Liver (tissue), 9 donors: Measurements from ENCODE around the gene KAT2A. TPM values are rescaled to one million over a fixed set of nuclear protein-coding genes. Genes with fewer than 3 reads are reported as not detected.

Experiments used
- DNase-seq: peaks from one replicate; pipeline ENCODE4 v3.0.0-alpha.2; 2017; ENCODE audit warnings: low spot score
- H3K27ac ChIP-seq, 2 donors: one replicate each; pipeline ENCODE4 v1.7.0; 2013; ENCODE audit warnings: inconsistent platforms in 2 of 2, low read length in 2 of 2, control low read depth in 1 of 2, low read depth in 1 of 2, mild to moderate bottlenecking in 1 of 2
- H3K27me3 ChIP-seq, 4 donors: one replicate each; pipeline versions ENCODE4 v1.6.1 to v1.7.0; 2013; ENCODE audit warnings: low read length in 3 of 4, inconsistent platforms in 1 of 4, mild to moderate bottlenecking in 1 of 4, moderate library complexity in 1 of 4; ENCODE audit not compliant: control insufficient read depth in 4 of 4, insufficient read depth in 4 of 4
- H3K36me3 ChIP-seq, 4 donors: one replicate each; pipeline versions ENCODE4 v1.6.1 to v1.7.0; 2013; ENCODE audit warnings: low read length in 3 of 4, mild to moderate bottlenecking in 3 of 4, low read depth in 1 of 4, moderate library complexity in 1 of 4; ENCODE audit not compliant: control insufficient read depth in 4 of 4, insufficient read depth in 3 of 4
- H3K4me1 ChIP-seq, 4 donors: one replicate each; pipeline versions ENCODE4 v1.6.1 to v1.7.0; 2013; ENCODE audit warnings: low read length in 3 of 4, mild to moderate bottlenecking in 3 of 4, moderate library complexity in 1 of 4; ENCODE audit not compliant: control insufficient read depth in 4 of 4, insufficient read depth in 4 of 4
- H3K4me3 ChIP-seq, 3 donors: one replicate each; pipeline versions ENCODE4 v1.6.1 to v1.7.0; 2013; ENCODE audit warnings: low read length in 3 of 3, control low read depth in 1 of 3, low read depth in 1 of 3, mild to moderate bottlenecking in 1 of 3
- H3K9ac ChIP-seq, 2 donors: one replicate each; pipeline ENCODE4 v1.7.0; 2013; ENCODE audit warnings: low read length in 2 of 2, mild to moderate bottlenecking in 2 of 2, moderate library complexity in 2 of 2, control low read depth in 1 of 2, low read depth in 1 of 2
- H3K9me3 ChIP-seq, 4 donors: one replicate each; pipeline versions ENCODE4 v1.6.1 to v1.7.0; 2013; ENCODE audit warnings: low read length in 3 of 4; ENCODE audit not compliant: control insufficient read depth in 4 of 4
- EGR1 ChIP-seq, 2 donors: IDR thresholded peaks; 2 replicates each; pipeline ENCODE4 v1.6.1; 2016 to 2018; ENCODE audit warnings: antibody characterized with exemption in 2 of 2, low read depth in 2 of 2
- GABPA ChIP-seq, 2 donors: IDR thresholded peaks in 1 of 2; conservative IDR thresholded peaks in 1 of 2; 2 replicates each; pipeline ENCODE4 v1.6.1; 2016; ENCODE audit warnings: antibody characterized with exemption in 2 of 2, mild to moderate bottlenecking in 1 of 2, moderate library complexity in 1 of 2
- HNF4G ChIP-seq: IDR thresholded peaks from 2 replicates; pipeline ENCODE4 v1.6.1; 2016; ENCODE audit warnings: antibody characterized with exemption
- NR2F2 ChIP-seq: IDR thresholded peaks from 2 replicates; pipeline ENCODE4 v1.6.1; 2016; ENCODE audit warnings: antibody characterized with exemption
- REST ChIP-seq: IDR thresholded peaks from 2 replicates; pipeline ENCODE4 v1.6.1; 2016; ENCODE audit warnings: antibody characterized with exemption, mild to moderate bottlenecking
- TAF1 ChIP-seq: conservative IDR thresholded peaks from 2 replicates; pipeline ENCODE4 v1.6.1; 2016; ENCODE audit warnings: antibody characterized with exemption, mild to moderate bottlenecking
- WGBS: extraction: QIAGEN DNeasy Blood & Tissue Kit; methylation state at CpG from one replicate; pipeline ENCODE4 v1.1.7; 2013; 5-methylcytosine and 5-hydroxymethylcytosine counted together
- polyA plus RNA-seq, 2 donors: library from polyadenylated mRNA; stranded (reverse) in 1 of 2; unstranded in 1 of 2; fragments of 200-250 nt in 1 of 2; fragments of >200 nt in 1 of 2; fragmentation: Nextera tagmentation in 1 of 2; extraction: Ambion mirVana in 1 of 2; gene quantifications; one replicate each; pipeline versions ENCODE4 v1.2.1 to v1.2.3, GENCODE V29; 2013 to 2015
- total RNA-seq, 2 donors: library from RNA; depleted of rRNA; stranded (reverse); fragments of >200 nt; gene quantifications; one replicate each; pipeline ENCODE4 v1.2.3, GENCODE V29; 2014
- TF ChIP-seq, protein P1 (sequence below): IDR thresholded peaks from 2 replicates; pipeline ENCODE4 v1.6.1; 2016; ENCODE audit warnings: antibody characterized with exemption
- TF ChIP-seq, protein P2 (sequence below): IDR thresholded peaks from 2 replicates; pipeline ENCODE4 v1.6.1; 2016; ENCODE audit warnings: antibody characterized with exemption
- donor health status: healthy.
- donor health status: healthy.
- donor health status: healthy.
- donor health status: healthy.
- donor health status: healthy.

KAT2A gene
- total and polyA plus RNA-seq, 4 donors = 5.1 to 14.4 (median 9.6) TPM

DNA sequence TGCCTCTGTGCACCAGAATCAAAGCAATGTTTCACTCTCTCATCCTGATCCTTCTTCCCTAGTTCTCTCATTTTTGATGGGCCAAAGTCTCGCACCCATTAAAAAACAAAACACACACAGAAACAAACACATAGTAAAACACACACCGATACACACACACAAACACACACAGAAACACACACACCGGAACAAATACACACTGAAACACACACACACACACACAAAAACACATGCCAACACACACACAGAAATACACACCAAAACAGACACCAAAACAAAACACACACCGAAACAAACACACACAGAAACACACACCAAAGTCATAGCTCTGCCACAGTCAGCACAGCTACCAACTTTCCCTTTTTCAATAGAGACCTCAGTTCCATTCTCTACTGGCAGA lies 10.1 kb upstream of the KAT2A start:
- peaks cover 14 to 36% (median 33%) of the 10 kb centered on the region in 4 donors for H3K36me3 ChIP-seq
- H3K27me3 ChIP-seq = no peaks in the 10 kb centered on the region
- H3K9me3 ChIP-seq = no peaks in the 10 kb centered on the region
- H3K4me1 ChIP-seq = peaks cover 7 to 28% (median 18%) of the 10 kb centered on the region in 4 donors
- H3K4me3 ChIP-seq = no peak overlapping the region
- H3K27ac ChIP-seq = peak overlapping the region; percentile 52 to 64
- WGBS = 96% methylated on average over 4 of the region's 4 CpGs
- no peak for TF ChIP-seq NR2F2
- TF ChIP-seq, protein P1, sequence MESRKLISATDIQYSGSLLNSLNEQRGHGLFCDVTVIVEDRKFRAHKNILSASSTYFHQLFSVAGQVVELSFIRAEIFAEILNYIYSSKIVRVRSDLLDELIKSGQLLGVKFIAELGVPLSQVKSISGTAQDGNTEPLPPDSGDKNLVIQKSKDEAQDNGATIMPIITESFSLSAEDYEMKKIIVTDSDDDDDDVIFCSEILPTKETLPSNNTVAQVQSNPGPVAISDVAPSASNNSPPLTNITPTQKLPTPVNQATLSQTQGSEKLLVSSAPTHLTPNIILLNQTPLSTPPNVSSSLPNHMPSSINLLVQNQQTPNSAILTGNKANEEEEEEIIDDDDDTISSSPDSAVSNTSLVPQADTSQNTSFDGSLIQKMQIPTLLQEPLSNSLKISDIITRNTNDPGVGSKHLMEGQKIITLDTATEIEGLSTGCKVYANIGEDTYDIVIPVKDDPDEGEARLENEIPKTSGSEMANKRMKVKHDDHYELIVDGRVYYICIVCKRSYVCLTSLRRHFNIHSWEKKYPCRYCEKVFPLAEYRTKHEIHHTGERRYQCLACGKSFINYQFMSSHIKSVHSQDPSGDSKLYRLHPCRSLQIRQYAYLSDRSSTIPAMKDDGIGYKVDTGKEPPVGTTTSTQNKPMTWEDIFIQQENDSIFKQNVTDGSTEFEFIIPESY = no peak
- no peak for TF ChIP-seq HNF4G
- no peak for TF ChIP-seq REST
- DNase-seq = no peak
- no peak overlapping the region for H3K9ac ChIP-seq

- Histone ChIP-seq H3K9ac (no peak overlapping the region), H3K36me3 (peaks cover 14 to 42% (median 38%) of the 10 kb centered on the region in 4 donors), H3K9me3 (no peaks in the 10 kb centered on the region), H3K4me3 (no peak overlapping the region), H3K4me1 (peaks cover 3 to 21% (median 11%) of the 10 kb centered on the region in 4 donors), H3K27me3 (no peaks in the 10 kb centered on the region), H3K27ac (peak overlapping the region; percentile 52 to 64)
- TF ChIP-seq, protein P1 = no peak
- TF ChIP-seq, protein P2, sequence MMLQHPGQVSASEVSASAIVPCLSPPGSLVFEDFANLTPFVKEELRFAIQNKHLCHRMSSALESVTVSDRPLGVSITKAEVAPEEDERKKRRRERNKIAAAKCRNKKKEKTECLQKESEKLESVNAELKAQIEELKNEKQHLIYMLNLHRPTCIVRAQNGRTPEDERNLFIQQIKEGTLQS = no peak
- TF ChIP-seq EGR1 (IDR thresholded peaks at IDR 0.05; ENCODE audit: low read depth in 2 of 2) (no peak), REST (no peak), GABPA (IDR thresholded peaks at IDR 0.05 in 1 of 2, conservative IDR thresholded peaks at IDR 0.05 in 1 of 2) (no peak), TAF1 (no peak)
- DNase-seq = no peak
- 96% methylated on average over 16 of the region's 16 CpGs for WGBS
Observed at GRCh38 chr17:42130310-42130936, 9.3 kb upstream of the KAT2A start.
